Stimulated activated memory B cell treated with anti-CD40 and anti-IgM and Interleukin-4, amounts not matched to agents 10 μg/mL and 1 μg/mL and 100 μg/mL, for 72 hours (primary cell): ENCODE data around the gene GTF2H2C.
"Not testable (repeated sequence)": the region's sequence is repeated elsewhere in the genome, so short reads cannot be mapped to it uniquely, and the experiment has no call there.

Experiments
- ATAC-seq: fragments of 150-1000 bp; cut with Tn5 transposase; 2 replicates; pipeline ENCODE4 v1.10.0; 2021
- H3K27ac Mint-ChIP-seq: one replicate; pipeline ENCODE4 v1.8.0; 2022; ENCODE audit warnings: mild to moderate bottlenecking, mixed read lengths
- H3K27me3 Mint-ChIP-seq: one replicate; pipeline ENCODE4 v1.8.0; 2022; ENCODE audit warnings: mixed read lengths
- H3K36me3 Mint-ChIP-seq: one replicate; pipeline ENCODE4 v1.8.0; 2022; ENCODE audit warnings: mixed read lengths
- H3K4me1 Mint-ChIP-seq: one replicate; pipeline ENCODE4 v1.8.0; 2022; ENCODE audit warnings: mixed read lengths
- H3K4me3 Mint-ChIP-seq: one replicate; pipeline ENCODE4 v1.8.0; 2022; ENCODE audit warnings: mild to moderate bottlenecking, moderate library complexity, mixed read lengths
- H3K9me3 Mint-ChIP-seq: one replicate; pipeline ENCODE4 v1.8.0; 2022; ENCODE audit warnings: mixed read lengths

The GTF2H2C gene

GRCh38 chr5:69538735-69539134, 21.3 kb upstream of the GTF2H2C start:
- not testable (repeated sequence) for H3K27me3 Mint-ChIP-seq, H3K9me3 Mint-ChIP-seq, H3K4me3 Mint-ChIP-seq, H3K36me3 Mint-ChIP-seq, ATAC-seq, H3K27ac Mint-ChIP-seq, H3K4me1 Mint-ChIP-seq

- H3K27ac Mint-ChIP-seq, ATAC-seq, H3K4me3 Mint-ChIP-seq, H3K9me3 Mint-ChIP-seq, H3K36me3 Mint-ChIP-seq, H3K27me3 Mint-ChIP-seq, H3K4me1 Mint-ChIP-seq: not testable (repeated sequence)
Measured at GRCh38 chr5:69541347-69541746, 18.6 kb upstream of the GTF2H2C start.

GRCh38 chr5:69542838-69543618, 17.0 kb upstream of the GTF2H2C start:
- H3K27ac Mint-ChIP-seq, H3K36me3 Mint-ChIP-seq, H3K27me3 Mint-ChIP-seq, H3K4me1 Mint-ChIP-seq, H3K9me3 Mint-ChIP-seq, ATAC-seq, H3K4me3 Mint-ChIP-seq: not testable (repeated sequence)

GRCh38 chr5:69544602-69545001, 15.4 kb upstream of the GTF2H2C start:
- not testable (repeated sequence) for H3K4me1 Mint-ChIP-seq, H3K9me3 Mint-ChIP-seq, H3K27ac Mint-ChIP-seq, H3K27me3 Mint-ChIP-seq, H3K36me3 Mint-ChIP-seq, H3K4me3 Mint-ChIP-seq, ATAC-seq

- ATAC-seq, H3K27me3 Mint-ChIP-seq, H3K4me1 Mint-ChIP-seq, H3K36me3 Mint-ChIP-seq, H3K9me3 Mint-ChIP-seq: not testable (repeated sequence)
- Mint-ChIP-seq H3K27ac (peak overlapping the region; percentile 87), H3K4me3 (peak overlapping the region; percentile 62)
Measured at GRCh38 chr5:69560587-69561431, 818 bp downstream of the GTF2H2C start.

- H3K9me3 Mint-ChIP-seq, H3K27me3 Mint-ChIP-seq, ATAC-seq, H3K36me3 Mint-ChIP-seq, H3K4me1 Mint-ChIP-seq, H3K4me3 Mint-ChIP-seq, H3K27ac Mint-ChIP-seq: not testable (repeated sequence)
Measured at GRCh38 chr5:69566172-69566571, 6.2 kb downstream of the GTF2H2C start.

DNA sequence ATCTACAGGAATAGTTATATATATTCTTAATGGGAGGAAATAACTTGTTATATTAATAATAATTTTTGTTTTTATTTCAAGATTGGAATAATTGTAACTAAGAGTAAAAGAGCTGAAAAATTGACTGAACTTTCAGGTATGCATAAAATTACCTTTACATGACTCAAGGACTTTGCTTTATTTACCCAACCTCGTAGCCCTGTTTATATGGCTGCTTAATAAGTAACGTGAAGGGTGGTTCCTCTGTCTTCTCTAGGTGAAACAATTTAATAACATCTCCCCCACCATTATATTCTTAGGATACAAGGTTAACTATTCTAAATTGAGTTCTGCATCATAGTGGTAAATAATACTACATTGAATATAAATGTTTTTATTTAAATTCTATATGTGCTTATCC, 8.1 kb downstream of the GTF2H2C start:
- H3K27me3 Mint-ChIP-seq, H3K4me1 Mint-ChIP-seq, H3K4me3 Mint-ChIP-seq, ATAC-seq, H3K27ac Mint-ChIP-seq, H3K36me3 Mint-ChIP-seq, H3K9me3 Mint-ChIP-seq: not testable (repeated sequence)

GRCh38 chr5:69583356-69583755, 23.4 kb downstream of the GTF2H2C start:
- not testable (repeated sequence) for H3K9me3 Mint-ChIP-seq, H3K36me3 Mint-ChIP-seq, H3K27ac Mint-ChIP-seq, ATAC-seq, H3K4me1 Mint-ChIP-seq, H3K27me3 Mint-ChIP-seq, H3K4me3 Mint-ChIP-seq

DNA sequence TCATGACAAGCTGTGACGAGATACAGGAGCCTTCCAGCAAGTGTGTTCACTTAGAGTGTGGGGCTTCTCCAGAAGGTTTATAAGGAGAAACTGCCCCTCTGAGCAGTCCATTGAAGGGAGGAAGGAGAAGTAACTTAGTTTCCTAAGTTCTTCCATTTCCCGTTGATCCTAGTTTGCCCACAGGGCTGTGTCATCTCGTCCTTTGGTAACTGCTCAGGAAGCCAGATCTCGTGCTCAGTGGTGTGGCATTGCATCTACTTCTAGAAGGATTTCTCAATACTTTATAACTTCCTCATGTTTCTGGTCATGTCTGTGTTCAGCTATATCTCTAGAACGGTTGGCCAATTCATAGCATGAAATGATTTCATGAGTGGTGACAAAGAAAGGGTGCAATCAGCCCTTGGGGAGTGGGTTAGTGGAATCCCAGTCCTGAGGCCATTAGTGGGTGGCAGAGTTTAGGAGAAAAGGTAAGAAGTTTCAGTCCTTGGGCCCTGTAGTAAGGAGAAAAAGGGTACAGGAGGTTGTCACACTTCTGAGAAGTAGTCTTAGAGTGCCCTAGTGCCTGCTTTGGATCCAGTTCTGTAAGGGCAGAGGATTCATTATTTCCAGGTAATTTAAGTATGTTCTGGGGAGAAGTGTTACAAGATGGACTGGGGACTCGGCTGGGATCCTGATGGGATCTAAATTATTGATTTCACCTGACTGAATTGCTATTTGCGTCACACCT, 36.3 kb downstream of the GTF2H2C start:
- not testable (repeated sequence) for H3K27me3 Mint-ChIP-seq, H3K4me3 Mint-ChIP-seq, H3K9me3 Mint-ChIP-seq, H3K27ac Mint-ChIP-seq, ATAC-seq, H3K4me1 Mint-ChIP-seq, H3K36me3 Mint-ChIP-seq

DNA sequence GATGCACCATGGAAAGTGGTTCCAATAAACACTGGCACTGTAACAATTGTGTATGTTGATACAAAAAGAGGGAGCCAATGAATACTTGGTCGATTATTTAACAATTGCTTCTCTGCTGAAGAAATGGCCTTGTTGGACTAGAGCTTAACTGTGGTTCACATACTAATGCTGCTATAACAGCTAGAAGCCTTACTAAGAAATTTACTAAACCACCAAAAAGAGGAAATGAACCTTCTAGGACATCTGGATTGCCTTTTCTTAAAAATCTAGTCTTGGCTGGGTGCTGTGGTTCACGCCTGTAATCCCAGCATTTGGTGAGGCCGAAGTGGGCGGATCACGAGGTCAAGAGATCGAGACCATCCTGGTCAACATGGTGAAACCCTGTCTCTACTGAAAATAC, 42.0 kb downstream of the GTF2H2C start:
- not testable (repeated sequence) for H3K4me3 Mint-ChIP-seq, H3K27me3 Mint-ChIP-seq, H3K27ac Mint-ChIP-seq, H3K36me3 Mint-ChIP-seq, H3K4me1 Mint-ChIP-seq, H3K9me3 Mint-ChIP-seq
- ATAC-seq = peak; percentile 95

- H3K27me3 Mint-ChIP-seq, H3K9me3 Mint-ChIP-seq, H3K36me3 Mint-ChIP-seq, H3K27ac Mint-ChIP-seq, H3K4me3 Mint-ChIP-seq, H3K4me1 Mint-ChIP-seq: not testable (repeated sequence)
- ATAC-seq = peak; percentile 51
Measured at GRCh38 chr5:69606839-69607238, 46.8 kb downstream of the GTF2H2C start.

- H3K27ac Mint-ChIP-seq, H3K9me3 Mint-ChIP-seq, H3K4me3 Mint-ChIP-seq, H3K36me3 Mint-ChIP-seq, H3K4me1 Mint-ChIP-seq, H3K27me3 Mint-ChIP-seq: not testable (repeated sequence)
- peak; percentile 16 for ATAC-seq
Measured at GRCh38 chr5:69607750-69608149, 47.8 kb downstream of the GTF2H2C start.

DNA sequence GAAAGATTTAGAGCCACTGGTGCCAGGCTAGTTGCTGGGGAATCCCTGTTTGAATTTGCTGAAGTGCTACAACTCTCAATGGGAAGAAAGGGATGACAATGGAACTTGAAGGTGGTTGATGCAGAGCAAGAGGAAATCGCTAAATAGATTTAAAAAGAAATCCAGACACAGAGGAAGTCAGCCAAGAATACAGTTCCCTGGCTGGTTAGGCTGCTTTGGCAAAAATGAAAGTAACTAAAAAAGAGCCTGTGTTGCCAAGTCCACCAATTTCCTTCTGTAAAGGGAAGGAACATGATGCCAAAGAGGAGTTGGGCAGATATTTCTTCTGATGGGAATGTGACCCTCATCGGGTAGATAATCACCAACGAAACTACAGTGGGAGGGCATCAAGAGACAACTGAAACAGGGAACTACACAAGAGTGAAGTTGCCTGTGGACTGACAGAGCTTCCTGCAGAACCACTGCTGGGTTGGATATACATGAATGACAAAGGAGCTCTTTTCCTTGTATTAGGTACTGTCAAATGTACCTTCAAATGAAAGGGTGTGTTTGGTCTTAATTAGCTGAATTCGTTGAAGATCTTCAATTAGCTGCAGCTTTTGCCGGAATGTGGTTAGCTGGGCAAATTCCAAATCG, 49.0 kb downstream of the GTF2H2C start:
- not testable (repeated sequence) for H3K27me3 Mint-ChIP-seq, H3K9me3 Mint-ChIP-seq, H3K36me3 Mint-ChIP-seq, H3K4me3 Mint-ChIP-seq, H3K4me1 Mint-ChIP-seq, ATAC-seq, H3K27ac Mint-ChIP-seq

DNA sequence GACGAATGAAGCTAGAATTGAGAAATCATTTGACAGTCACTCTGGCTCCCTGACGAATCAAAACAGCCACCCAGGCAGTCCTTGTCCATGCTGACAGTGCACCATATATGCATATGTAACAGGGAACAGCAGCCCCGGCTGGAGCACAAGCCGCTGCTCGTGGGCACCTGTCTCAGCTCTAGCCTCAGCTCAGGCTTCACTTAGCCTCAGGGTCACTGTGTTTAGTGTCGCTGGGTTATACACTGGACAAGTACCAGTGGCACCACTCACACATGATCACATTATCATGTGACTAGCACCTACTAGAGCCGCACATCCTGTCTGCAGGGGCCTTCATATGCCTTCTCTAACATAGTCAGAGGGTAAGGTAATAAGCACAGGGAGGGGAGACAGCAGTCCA, 54.9 kb downstream of the GTF2H2C start:
- not testable (repeated sequence) for H3K4me1 Mint-ChIP-seq

GRCh38 chr5:69631879-69632278, 71.9 kb downstream of the GTF2H2C start:
- H3K4me1 Mint-ChIP-seq, H3K36me3 Mint-ChIP-seq, H3K27ac Mint-ChIP-seq, H3K27me3 Mint-ChIP-seq, ATAC-seq, H3K9me3 Mint-ChIP-seq, H3K4me3 Mint-ChIP-seq: not testable (repeated sequence)

More for the DNA sequence above, 54.9 kb downstream of the GTF2H2C start:
- H3K27ac Mint-ChIP-seq, H3K36me3 Mint-ChIP-seq, H3K4me3 Mint-ChIP-seq, H3K27me3 Mint-ChIP-seq, ATAC-seq, H3K9me3 Mint-ChIP-seq: not testable (repeated sequence)
